Tibial artery (tissue), 4 donors: Measurements from ENCODE around the gene SMOC2.
A peak's percentile ranks its signal among the peaks of the same experiment; 100 is the strongest.

ENCODE experiments used
- DNase-seq, 2 donors: peaks; one replicate each; pipeline ENCODE4 v3.0.0-alpha.2; 2019
- H3K27ac ChIP-seq, 2 donors: fragments of 200-600 bp; sonication (generic) in 1 of 2; 1 replicate in 1 of 2; 2 replicates in 1 of 2; pipeline ENCODE4 v1.5.1; 2018 to 2019; ENCODE audit warnings: mild to moderate bottlenecking in 1 of 2
- H3K27me3 ChIP-seq, 2 donors: fragments of 200-600 bp; sonication (generic) in 1 of 2; one replicate each; pipeline versions ENCODE4 v1.5.1 to v1.6.0; 2016 to 2019
- H3K36me3 ChIP-seq, 3 donors: fragments of 200-600 bp; sonication (generic) in 2 of 3; one replicate each; pipeline ENCODE4 v1.5.1; 2016 to 2019; ENCODE audit warnings: mild to moderate bottlenecking in 2 of 3
- H3K4me1 ChIP-seq, 4 donors: fragments of 200-600 bp; sonication (generic) in 2 of 4; 1 replicate in 3 of 4; 2 replicates in 1 of 4; pipeline ENCODE4 v1.5.1; 2016 to 2019
- H3K4me3 ChIP-seq, 2 donors: fragments of 200-600 bp; sonication (generic) in 1 of 2; 1 replicate in 1 of 2; 2 replicates in 1 of 2; pipeline ENCODE4 v1.5.1; 2018 to 2019; ENCODE audit warnings: mild to moderate bottlenecking in 2 of 2
- H3K9me3 ChIP-seq, 3 donors: fragments of 200-600 bp; sonication (generic) in 1 of 3; one replicate each; pipeline ENCODE4 v1.5.1; 2016 to 2019
- intact Hi-C: fragments of 100-400 bp; cut with DNase I; formaldehyde crosslinking; loops from one replicate; pipeline ENCODE4 v1.15.0; 2023; ENCODE audit warnings: low total_unique reads
- TF ChIP-seq, protein P1 (sequence below), 2 experiments: fragments of 200-600 bp in 1 of 2; fragments of 450-650 bp in 1 of 2; IDR thresholded peaks; one replicate each; pipeline ENCODE4 v1.5.1; 2017 to 2019; ENCODE audit warnings: antibody characterized with exemption in 2 of 2, mild to moderate bottlenecking in 1 of 2, moderate library complexity in 1 of 2

Gene SMOC2, protein sequence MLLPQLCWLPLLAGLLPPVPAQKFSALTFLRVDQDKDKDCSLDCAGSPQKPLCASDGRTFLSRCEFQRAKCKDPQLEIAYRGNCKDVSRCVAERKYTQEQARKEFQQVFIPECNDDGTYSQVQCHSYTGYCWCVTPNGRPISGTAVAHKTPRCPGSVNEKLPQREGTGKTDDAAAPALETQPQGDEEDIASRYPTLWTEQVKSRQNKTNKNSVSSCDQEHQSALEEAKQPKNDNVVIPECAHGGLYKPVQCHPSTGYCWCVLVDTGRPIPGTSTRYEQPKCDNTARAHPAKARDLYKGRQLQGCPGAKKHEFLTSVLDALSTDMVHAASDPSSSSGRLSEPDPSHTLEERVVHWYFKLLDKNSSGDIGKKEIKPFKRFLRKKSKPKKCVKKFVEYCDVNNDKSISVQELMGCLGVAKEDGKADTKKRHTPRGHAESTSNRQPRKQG

DNA sequence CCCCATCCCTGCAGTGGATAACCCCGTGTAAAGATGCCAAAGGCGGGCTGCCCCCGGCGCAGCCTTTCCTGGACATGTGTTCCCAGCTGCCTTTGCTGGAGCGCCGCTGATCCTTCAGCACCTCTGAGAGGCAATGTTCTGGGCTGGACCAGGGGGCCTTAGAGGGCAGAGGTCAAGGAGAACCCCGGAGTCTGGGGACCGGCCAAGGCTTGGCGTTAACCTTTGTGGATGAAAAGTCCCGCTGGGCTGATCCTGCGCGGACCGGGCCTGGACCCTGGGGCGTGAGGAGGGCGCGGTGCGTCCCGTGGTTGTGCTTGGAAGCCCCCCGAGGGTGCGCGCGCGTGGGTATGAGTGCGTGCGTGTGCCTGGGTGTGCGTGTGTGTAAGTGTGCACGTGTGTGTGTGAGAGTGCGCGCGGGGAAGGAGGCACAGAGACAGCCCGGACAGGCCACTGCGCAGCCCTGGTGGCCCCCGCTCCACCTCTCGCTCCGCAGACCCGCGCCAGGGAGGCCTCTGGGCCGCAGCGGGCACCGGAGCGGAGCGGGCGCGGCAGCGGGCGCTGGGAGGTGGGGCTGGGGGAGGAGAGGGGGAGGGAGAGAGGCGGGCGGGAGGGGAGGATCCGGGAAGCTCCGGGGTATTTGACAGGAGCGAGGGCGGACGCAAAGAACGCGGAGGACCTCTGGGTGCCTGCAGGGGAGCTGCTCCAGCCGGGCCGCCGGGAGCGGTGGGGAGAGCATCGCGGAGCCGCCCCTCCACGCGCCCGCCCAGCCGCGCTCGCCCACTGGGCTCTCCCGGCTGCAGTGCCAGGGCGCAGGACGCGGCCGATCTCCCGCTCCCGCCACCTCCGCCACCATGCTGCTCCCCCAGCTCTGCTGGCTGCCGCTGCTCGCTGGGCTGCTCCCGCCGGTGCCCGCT, at the start of gene SMOC2:
Gene SMOC2, plus strand, starts transcription at position 665 of the 914 bp plus-strand sequence. Its CDS starts 187 bp downstream, at position 852.
- Histone ChIP-seq H3K27ac (peak within 1 kb of the TSS; percentile 79 to 86), H3K4me1 (peaks cover 0 to 39% (median 20%) of the 10 kb centered on the region in 4 donors), H3K4me3 (peak within 1 kb of the TSS; percentile 77 to 95), H3K36me3 (no peaks in the 10 kb centered on the region), H3K9me3 (no peaks in the 10 kb centered on the region), H3K27me3 (no peaks in the 10 kb centered on the region)
- intact Hi-C loops = loop anchor here (5.0 kb wide), 1 partner anchor 97 kb away; no protein-coding TSS in a partner anchor
- TF ChIP-seq, protein P1, sequence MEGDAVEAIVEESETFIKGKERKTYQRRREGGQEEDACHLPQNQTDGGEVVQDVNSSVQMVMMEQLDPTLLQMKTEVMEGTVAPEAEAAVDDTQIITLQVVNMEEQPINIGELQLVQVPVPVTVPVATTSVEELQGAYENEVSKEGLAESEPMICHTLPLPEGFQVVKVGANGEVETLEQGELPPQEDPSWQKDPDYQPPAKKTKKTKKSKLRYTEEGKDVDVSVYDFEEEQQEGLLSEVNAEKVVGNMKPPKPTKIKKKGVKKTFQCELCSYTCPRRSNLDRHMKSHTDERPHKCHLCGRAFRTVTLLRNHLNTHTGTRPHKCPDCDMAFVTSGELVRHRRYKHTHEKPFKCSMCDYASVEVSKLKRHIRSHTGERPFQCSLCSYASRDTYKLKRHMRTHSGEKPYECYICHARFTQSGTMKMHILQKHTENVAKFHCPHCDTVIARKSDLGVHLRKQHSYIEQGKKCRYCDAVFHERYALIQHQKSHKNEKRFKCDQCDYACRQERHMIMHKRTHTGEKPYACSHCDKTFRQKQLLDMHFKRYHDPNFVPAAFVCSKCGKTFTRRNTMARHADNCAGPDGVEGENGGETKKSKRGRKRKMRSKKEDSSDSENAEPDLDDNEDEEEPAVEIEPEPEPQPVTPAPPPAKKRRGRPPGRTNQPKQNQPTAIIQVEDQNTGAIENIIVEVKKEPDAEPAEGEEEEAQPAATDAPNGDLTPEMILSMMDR (IDR thresholded peaks at IDR 0.05) = no peak
- no peak for DNase-seq

DNA sequence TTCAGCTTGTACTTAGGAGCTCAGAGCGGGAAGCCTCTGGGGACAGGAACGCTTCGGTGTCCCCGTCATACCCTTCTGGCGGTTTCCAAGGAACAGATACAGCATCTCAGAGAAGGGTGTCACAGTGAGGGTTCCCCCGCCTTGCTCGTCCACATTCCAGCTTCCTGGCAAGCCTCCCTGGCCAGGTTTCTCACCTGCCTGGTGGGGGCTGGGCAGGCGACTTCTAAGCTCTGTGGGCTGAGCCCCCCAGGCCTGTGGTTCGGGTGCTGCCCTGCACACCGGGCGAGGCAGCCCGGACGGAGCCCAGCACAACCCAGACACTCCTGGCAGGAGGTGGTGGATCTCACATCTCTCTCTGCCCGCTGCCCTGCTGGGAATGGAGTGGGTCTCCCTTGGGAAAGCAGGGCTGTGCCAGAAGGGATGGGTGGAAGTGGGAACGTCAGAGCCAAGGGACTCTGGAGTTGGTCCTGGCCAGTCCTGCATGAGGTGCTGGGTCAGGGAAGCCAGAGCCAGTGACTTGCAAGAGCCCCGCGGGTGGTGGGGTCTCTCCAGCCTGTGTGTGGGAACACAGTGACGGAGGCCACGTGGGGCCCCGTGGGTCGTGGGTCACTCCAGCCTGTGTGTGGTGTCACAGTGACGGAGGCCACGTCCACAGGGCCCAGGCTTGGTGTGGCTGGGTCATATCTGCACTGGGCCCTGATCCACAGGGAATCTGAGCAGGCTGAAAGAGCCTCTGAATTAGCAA, 47.7 kb upstream of the SMOC2 start:
- Histone ChIP-seq H3K4me1 (no peaks in the 10 kb centered on the region), H3K27ac (no peak overlapping the region), H3K36me3 (no peaks in the 10 kb centered on the region), H3K27me3 (no peaks in the 10 kb centered on the region), H3K9me3 (no peaks in the 10 kb centered on the region), H3K4me3 (no peak overlapping the region)
- TF ChIP-seq, protein P1 (IDR thresholded peaks at IDR 0.05) = no peak
- DNase-seq = peak in 1 of 2 donors; percentile 60
- intact Hi-C loops = no loop called here

DNA sequence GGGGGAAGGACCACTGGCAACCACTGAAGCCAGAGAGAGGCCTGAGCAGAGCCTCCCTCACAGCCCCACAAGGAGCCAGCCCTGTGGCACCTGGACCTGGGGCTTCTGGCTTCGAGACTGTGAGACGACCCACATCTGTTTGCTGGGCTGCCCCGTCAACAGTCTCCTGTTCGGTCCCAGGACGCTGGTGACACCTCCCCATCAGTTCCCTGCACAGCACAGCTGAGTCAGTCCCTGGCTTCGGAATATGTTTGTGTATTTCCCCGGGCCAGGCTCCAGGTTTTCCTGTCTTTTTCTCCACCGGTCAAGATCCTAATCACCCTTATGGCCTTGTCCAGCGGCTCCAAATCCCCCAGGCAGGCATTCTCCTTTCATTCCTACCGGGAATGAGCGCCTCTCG, 46.4 kb upstream of the SMOC2 start:
- TF ChIP-seq, protein P1 (IDR thresholded peaks at IDR 0.05) = no peak
- peak in 1 of 2 donors; percentile 53 for DNase-seq
- no peak overlapping the region for H3K27ac ChIP-seq
- H3K27me3 ChIP-seq = no peaks in the 10 kb centered on the region
- H3K9me3 ChIP-seq = no peaks in the 10 kb centered on the region
- H3K4me3 ChIP-seq = no peak overlapping the region
- H3K4me1 ChIP-seq = no peaks in the 10 kb centered on the region
- H3K36me3 ChIP-seq = no peaks in the 10 kb centered on the region
- intact Hi-C loops = no loop called here

DNA sequence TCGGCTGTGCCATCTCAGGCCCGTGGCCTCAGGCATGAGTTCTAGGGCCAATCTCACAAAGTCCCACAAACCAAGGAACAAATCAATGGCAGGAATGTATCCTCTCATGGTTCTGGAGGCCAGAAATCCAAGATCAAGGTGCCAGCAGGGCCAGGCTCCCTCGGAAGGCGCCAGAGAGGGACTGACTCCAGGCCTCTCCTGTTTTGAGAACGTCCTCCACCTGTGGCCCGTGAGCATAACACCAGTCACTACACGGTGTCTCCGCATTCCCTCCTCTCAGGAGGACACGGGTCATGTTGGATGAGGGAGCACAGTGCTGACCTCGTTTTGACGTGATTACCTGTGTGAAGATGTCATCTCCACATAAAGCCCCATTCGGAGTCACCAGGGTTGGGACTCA, 45.0 kb upstream of the SMOC2 start:
- no peaks in the 10 kb centered on the region for H3K9me3 ChIP-seq
- H3K4me3 ChIP-seq = no peak overlapping the region
- intact Hi-C loops = no loop called here
- H3K36me3 ChIP-seq = no peaks in the 10 kb centered on the region
- no peak overlapping the region for H3K27ac ChIP-seq
- no peaks in the 10 kb centered on the region for H3K27me3 ChIP-seq
- peak in 1 of 2 donors; percentile 51 for DNase-seq
- TF ChIP-seq, protein P1 (IDR thresholded peaks at IDR 0.05) = no peak
- no peaks in the 10 kb centered on the region for H3K4me1 ChIP-seq

DNA sequence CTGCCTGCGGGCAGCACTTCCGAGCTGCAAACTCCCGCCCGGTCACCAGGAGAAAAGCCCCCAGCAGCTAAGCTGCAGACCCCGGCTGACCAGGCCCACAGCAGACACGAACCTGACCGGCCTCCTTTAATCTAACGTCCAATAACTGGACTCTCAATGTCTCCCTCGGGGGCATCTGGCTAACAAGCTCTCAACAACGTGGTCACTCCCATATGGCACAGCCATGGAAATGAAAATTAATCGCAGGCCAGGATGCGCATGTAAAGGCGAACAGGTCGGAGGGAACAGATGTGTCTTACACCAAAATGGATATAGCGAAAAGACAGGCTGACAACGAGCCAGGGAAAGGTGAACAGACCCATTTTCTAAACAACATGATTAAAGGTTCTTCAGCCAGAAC, 44.4 kb upstream of the SMOC2 start:
- no peaks in the 10 kb centered on the region for H3K9me3 ChIP-seq
- H3K4me1 ChIP-seq = no peaks in the 10 kb centered on the region
- no peak for DNase-seq
- TF ChIP-seq, protein P1 (IDR thresholded peaks at IDR 0.05) = no peak
- H3K27ac ChIP-seq = no peak overlapping the region
- H3K4me3 ChIP-seq = no peak overlapping the region
- H3K36me3 ChIP-seq = no peaks in the 10 kb centered on the region
- intact Hi-C loops = no loop called here
- no peaks in the 10 kb centered on the region for H3K27me3 ChIP-seq
